Cortex of kidney (tissue), 1 donor: ENCODE results near the gene KATNIP.
"Not testable (repeated sequence)": the region's sequence is repeated elsewhere in the genome, so short reads cannot be mapped to it uniquely, and the experiment has no call there.

Source experiments
- DNase-seq: peaks from one replicate; lab custom pipeline; 2025; lab: John Stamatoyannopoulos, UW

The KATNIP gene

DNA sequence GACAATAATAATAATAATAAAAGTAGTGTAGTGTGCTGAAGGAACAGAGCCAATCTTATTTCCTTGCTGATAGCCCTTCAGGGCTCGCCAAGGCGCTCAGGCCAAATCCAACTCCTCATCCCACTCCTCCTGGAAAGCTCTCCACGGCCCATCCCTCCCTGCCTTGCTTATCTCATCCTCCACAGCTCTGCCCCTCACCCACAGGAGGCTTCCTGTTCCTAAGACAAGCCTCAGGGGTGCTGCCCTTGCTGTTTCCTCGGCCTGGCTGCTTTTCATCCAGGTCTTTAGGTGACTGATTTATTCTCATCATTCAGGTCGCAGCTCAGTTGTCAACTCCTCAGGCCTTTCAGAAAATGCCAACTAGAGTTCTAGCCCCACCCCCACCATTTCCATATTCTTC, 11.4 kb upstream of the KATNIP start:
- DNase-seq, result no peak

DNA sequence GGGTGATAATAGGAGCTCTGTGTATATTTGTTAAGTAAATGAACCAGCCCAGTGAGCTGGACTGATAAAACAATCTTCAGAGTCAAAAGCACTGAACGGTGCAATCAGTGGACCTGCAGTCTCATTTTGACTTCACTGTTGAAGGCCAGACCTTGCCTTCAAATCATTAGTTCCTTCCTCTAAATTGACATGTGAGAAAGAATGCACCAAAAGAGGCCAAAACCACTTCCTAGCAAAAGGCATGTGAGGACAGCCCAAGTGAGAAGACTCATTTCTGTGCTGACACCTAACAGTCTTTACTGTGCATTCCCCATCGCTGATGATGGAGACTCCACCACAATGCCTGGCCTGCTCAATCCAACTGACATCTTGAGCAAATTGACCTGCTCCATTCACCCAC, 10.8 kb upstream of the KATNIP start:
- no peak for DNase-seq

DNA sequence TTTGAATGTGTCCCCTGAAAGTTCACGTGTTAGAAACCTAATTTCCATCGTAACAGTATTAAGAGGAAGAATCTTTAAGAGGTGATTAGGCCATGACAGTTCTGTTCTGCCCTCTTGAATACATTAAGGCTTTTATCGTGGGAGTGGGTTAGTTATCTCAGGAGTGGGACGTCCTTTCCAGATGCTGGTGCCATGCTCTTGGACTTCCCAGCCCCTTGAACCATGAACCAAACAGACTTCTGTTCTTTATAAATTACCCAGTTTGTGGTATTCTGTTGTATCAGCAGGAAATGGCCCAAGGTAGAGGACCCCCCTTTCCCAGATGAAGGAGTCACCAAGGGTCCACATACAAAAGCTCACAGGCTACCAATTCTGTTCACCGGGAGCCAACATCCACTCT, 10.3 kb upstream of the KATNIP start:
- DNase-seq, result no peak

DNA sequence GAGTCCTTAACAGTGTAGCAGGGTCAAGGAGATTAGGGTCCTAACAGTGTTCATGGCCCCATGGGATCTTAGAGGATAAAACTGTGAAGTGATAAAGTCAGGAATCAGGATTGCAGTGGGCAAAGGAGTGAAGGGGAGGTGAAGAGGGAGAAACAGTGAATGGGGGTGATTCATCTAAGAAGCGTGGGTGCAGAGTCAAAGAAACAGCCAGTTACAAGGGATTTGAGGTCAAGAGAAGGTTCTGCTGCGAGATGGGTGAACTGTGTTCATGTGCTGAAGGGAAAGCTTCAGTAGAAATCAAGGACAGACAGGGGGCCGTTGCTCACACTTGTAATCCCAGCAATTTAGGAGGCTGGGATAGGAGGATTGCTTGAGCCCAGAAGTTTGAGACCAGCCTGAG, 6.1 kb upstream of the KATNIP start:
- DNase-seq, result no peak

GRCh38 chr16:27544671-27545070, 5.3 kb upstream of the KATNIP start:
- no peak for DNase-seq

DNA sequence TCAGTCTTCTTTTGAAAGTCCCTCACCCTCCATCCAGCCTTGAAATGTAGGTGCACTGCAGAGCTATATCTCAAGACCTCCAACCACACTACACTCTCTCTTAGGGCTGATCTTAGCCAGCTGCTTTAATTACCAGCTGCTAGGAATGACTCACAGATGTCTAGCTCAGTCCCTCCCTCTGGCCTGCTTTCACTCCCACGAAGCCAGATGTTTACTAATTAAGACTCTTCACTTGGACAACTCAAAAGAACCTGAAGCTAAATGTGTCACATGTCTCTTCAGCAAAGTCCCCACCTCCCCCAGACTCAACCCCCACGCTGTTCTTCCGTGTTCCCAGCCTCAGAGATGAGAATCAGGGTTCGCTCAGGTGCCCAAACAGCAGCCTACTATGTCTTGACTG, 2.8 kb upstream of the KATNIP start:
- DNase-seq, result no peak

GRCh38 chr16:27547851-27548250, 2.1 kb upstream of the KATNIP start:
- DNase-seq, result no peak

- DNase-seq, result no peak
Observed at GRCh38 chr16:27549464-27549745, 539 bp upstream of the KATNIP start.

GRCh38 chr16:27550582-27550920, 607 bp downstream of the KATNIP start:
- DNase-seq, result no peak

DNA sequence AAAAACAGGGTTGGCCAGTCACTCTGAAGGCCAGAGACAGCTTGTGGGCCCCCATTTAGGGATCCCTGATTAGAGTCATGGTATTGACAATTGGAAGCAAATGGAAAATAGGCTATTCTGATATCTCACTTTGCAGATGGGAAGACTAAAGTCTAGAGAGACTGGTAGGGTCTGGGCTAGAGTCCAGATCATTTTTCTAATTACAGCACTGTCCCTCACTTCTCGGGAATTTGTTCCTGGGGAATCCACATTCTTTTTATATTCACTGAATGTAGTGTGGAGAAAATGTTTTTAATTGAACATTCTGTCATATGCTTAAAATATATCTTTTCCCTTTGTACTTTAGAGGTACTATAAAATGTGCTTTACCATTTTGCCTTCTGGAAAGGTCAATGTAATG, 1.1 kb downstream of the KATNIP start:
- DNase-seq, result no peak

DNA sequence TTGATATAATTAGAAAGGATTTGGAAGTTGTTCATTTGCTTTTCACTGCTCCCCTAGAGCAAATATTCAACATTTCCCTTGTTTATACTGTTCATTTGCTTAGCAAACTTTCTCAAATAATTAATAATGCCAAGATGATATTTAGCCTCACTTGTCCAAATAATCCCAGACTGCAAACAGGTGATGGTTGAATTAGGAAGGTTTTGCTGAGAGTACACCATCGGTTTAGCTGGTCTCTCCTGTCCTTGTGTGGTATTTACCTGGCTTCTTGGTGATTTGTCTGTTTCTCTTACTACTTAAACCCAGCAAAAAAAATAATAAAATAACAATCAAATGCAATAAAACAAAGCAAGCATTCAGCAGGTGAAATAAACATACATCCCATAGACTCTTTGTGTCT, 6.5 kb downstream of the KATNIP start:
- no peak for DNase-seq

DNA sequence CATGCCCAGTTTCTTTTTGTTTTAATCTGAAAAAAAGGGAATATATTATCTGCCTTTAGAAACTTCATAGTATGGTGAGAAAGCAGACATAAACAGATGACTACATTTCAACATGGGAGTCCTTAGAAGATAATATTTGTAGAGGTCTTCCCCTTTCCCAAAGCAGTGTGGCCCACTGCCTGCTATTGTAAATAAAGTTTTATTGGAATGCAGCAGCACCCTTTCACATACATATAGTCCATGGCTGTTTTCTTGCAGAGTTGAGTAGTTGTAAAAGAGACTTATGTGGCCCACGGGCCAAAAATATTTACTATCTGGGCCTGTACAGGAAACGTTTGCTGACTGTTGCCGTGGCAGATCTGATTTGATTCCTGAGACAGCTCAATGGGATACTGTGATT, 8.5 kb downstream of the KATNIP start:
- DNase-seq, result no peak

- no peak for DNase-seq
Observed at GRCh38 chr16:27558932-27559331, 9.0 kb downstream of the KATNIP start.

- no peak for DNase-seq
Observed at GRCh38 chr16:27561216-27561615, 11.3 kb downstream of the KATNIP start.

DNA sequence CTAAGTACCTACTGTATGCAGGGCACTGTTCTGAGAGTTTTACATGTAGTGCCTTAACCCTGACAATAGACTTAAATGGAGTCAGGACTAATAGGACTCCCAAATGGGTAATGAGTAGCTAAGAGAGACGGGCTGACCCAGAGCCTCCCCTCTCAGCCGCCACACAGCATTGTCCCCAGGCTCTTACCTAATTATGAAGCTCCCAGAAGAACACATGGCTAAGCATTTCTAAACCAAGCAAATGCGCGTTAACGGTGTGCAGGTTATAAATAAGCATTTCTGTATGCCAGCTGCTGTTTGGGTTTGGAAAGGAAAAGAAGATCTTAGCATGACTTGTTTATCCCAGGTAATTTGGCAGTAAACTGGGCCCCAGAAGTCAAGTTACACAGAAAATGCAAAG, 14.3 kb downstream of the KATNIP start:
- no peak for DNase-seq

GRCh38 chr16:27566417-27566816, 16.5 kb downstream of the KATNIP start:
- no peak for DNase-seq

DNA sequence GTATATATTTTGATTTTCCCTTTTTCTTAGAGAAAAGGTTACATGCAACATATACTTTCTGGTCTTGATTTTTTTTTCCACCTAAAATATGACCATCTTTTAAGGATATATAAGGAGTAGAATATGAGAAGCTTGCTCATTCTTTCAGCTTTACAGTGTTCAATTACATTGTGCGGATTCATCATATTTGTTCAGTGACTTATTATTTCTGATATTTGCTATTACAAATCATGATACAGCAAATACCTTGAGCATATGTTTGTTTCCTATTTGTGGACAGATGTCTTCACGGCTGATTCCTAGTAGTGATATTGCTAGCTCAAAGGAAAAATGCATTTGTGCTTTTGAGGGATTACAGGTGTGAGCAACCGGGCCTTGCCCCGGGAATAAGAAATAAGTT, 18.1 kb downstream of the KATNIP start:
- no peak for DNase-seq

DNA sequence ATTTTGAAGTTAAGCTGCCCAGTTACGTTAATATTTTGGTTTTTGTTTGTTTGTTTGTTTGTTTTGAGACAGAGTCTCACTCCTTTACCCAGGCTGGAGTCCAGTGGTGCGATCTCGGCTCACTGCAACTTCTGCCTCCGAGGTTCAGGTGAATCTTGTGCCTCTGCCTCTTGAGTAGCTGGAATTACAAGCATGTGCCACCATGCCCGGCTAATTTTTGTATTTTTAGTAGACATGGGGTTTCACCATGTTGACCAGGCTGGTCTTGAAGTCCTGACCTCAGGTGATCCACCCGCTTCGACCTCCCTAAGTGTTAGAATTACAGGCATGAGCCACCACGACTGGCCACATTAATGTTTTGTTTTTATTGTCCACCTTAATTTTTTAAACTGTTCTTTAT, 21.0 kb downstream of the KATNIP start:
- DNase-seq, result not testable (repeated sequence)

DNA sequence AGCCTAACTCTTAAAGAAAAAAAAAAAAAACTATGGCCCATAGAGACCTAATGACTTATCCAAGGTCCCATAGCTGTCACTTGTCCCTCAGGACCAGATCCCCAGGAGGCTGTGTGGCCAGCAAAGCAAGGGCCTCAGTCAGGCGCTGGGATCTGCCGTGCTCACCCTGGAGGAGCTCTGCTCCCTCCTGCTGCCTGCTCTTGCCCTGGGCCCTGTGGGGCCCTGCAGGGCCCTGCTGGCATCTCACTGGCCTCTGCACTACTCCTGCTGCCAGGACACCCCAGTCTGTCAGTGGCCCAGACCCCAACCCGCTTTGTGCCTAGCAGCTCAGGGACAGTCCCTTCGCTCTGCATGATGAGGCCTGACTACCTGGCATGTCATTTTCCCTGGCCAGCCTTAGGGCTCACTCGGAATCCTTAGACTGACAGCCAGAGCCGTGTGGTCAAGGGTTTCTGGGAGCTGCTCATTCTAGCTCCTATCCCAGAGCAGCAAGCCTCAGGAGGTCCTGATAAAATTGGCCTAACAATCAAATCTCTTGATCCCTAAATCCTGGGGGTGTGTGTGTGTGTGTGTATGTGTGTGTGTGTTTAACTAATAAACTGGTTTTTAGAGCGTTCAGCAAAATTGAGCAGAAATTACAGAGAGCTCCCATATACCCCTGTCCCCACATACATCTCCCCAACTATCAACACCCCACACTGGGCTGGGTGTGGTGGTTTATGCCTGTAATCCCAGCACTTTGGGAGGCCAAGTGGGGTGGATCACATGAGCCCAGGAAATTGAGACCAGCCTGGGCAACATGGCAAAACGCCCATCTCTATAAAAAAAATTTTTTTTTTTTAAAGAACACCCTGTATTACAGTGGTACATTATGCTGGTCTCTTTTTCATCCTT, 21.7 kb downstream of the KATNIP start:
- DNase-seq, result no peak

- no peak for DNase-seq
Observed at GRCh38 chr16:27572711-27573110, 22.8 kb downstream of the KATNIP start.

DNA sequence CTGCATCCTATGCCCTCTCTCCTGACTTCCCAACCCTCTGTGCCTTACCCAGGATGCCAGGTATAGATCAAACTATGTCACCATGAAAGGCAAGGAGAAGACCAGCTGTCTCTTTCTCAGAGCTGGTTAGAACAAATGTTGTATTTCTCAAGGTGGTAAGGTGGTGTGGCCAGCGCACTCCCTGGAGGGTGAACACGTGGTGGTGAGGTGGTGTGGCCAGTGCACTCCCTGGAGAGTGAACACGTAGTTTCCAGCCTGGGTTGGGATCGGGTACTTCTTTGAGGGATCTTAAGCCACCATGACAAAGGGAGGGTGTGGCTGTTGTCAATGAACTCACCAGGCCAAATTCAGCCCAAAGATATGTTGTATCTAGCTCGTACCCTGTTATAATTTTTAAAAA, 26.8 kb downstream of the KATNIP start:
- DNase-seq, result no peak

DNA sequence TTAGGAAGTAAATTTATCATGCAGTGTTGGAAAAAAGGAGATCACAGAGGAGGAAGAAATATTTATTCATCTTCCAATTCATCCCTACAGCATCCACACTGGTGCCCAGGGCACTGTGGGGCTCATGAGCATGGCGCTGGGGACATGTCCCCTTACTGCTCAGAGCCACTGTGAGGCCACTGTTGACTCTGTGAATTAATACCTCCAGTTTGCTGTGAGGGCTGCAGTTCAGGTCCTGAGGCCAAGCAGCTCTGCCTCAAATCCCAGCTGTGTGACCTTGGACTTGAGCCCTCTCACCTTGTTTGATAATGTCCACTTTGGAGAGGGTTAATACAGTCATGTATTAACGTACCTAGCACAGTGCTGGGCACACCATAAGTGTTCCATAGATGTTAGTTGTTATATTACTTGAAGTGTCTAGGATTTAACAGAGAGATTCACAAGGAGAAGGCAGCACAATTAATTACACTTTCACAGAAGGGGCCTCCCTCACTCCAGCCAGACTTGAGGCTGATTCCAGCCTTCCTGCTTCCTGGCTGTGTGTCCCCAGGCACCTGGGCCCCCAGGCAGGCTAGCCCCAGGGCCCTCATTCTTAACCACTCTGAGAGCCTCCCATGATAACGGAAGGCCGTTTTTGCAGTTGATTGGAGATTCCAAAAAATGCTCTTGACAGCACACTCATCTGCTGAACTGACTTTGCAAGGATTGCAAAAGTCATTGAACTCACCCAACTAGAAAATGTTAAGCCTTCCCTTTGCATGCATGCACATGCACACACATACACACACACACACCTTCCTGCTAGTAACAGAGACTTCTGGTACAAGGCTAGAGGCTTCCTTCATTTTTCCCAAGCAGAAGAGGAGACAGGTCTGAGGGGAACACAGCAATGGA, 29.4 kb downstream of the KATNIP start:
- no peak for DNase-seq

DNA sequence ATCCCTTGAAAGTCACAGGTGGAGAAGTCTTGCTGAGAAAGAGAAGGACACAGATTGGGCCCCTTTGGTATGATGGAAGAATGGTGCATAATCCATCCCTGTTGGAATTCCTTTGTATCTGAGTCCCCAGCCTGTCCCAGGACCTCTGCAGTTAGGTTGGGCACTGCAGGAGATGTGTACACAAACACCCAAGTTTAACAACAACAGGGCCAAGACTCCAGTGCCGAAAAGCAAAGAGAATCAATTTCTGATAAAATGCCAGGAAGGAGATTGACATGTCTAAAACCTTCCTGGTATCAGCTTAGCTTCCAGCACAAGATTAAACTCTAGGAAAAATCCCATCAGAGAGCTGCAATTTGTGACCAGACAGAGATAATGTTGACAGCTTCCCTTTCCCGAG, 32.9 kb downstream of the KATNIP start:
- DNase-seq, result no peak

- DNase-seq, result no peak
Observed at GRCh38 chr16:27583634-27584033, 33.7 kb downstream of the KATNIP start.
